Parathyroid adenoma (tissue), 2 donors: ENCODE results near the gene CBFB.

Experiments
- H2AFZ ChIP-seq: fragments of 300-600 bp; sonication (generic); one replicate; pipeline ENCODE4 v1.7.0; 2017; ENCODE audit warnings: antibody characterized with exemption, mild to moderate bottlenecking
- H3K27ac ChIP-seq: fragments of 300-600 bp; sonication (generic); one replicate; pipeline ENCODE4 v1.7.0; 2017
- H3K27me3 ChIP-seq: fragments of 300-600 bp; sonication (generic); one replicate; pipeline ENCODE4 v1.7.0; 2017; ENCODE audit warnings: low read length; ENCODE audit not compliant: control insufficient read depth, insufficient read depth
- H3K36me3 ChIP-seq: fragments of 300-600 bp; sonication (generic); one replicate; pipeline ENCODE4 v1.7.0; 2017; ENCODE audit warnings: low read length; ENCODE audit not compliant: control insufficient read depth, insufficient read depth
- H3K4me1 ChIP-seq: fragments of 300-600 bp; sonication (generic); one replicate; pipeline ENCODE4 v1.7.0; 2017; ENCODE audit warnings: control low read depth
- H3K4me2 ChIP-seq: fragments of 300-600 bp; sonication (generic); one replicate; pipeline ENCODE4 v1.7.0; 2017; ENCODE audit warnings: low read length
- H3K4me3 ChIP-seq: fragments of 300-600 bp; sonication (generic); one replicate; pipeline ENCODE4 v1.7.0; 2017; ENCODE audit warnings: low read depth, low read length
- H3K79me2 ChIP-seq: fragments of 300-600 bp; sonication (generic); one replicate; pipeline ENCODE4 v1.7.0; 2017; ENCODE audit warnings: control low read depth
- H3K9ac ChIP-seq: fragments of 300-600 bp; sonication (generic); one replicate; pipeline ENCODE4 v1.7.0; 2017; ENCODE audit warnings: mild to moderate bottlenecking
- H3K9me3 ChIP-seq: fragments of 300-600 bp; sonication (generic); one replicate; pipeline ENCODE4 v1.7.0; 2017; ENCODE audit warnings: low read length; ENCODE audit not compliant: control insufficient read depth
- TF ChIP-seq, protein P1 (sequence below): fragments of 300-600 bp; sonication (generic); IDR thresholded peaks from one replicate; pipeline ENCODE4 v1.7.0; 2017; ENCODE audit warnings: antibody characterized with exemption, mild to moderate bottlenecking
- donor health status: primary hyperparathyroidism.

CBFB gene

GRCh38 chr16:67075331-67075730, 46.4 kb downstream of the CBFB start:
- H3K36me3 ChIP-seq = no peaks in the 10 kb centered on the region
- no peaks in the 10 kb centered on the region for H3K9me3 ChIP-seq
- H3K4me2 ChIP-seq = no peak overlapping the region
- peaks cover 2% of the 10 kb centered on the region for H3K79me2 ChIP-seq
- H3K27ac ChIP-seq = no peak overlapping the region
- no peaks in the 10 kb centered on the region for H3K27me3 ChIP-seq
- no peak overlapping the region for H2AFZ ChIP-seq
- H3K4me1 ChIP-seq = peaks cover 2% of the 10 kb centered on the region
- TF ChIP-seq, protein P1, sequence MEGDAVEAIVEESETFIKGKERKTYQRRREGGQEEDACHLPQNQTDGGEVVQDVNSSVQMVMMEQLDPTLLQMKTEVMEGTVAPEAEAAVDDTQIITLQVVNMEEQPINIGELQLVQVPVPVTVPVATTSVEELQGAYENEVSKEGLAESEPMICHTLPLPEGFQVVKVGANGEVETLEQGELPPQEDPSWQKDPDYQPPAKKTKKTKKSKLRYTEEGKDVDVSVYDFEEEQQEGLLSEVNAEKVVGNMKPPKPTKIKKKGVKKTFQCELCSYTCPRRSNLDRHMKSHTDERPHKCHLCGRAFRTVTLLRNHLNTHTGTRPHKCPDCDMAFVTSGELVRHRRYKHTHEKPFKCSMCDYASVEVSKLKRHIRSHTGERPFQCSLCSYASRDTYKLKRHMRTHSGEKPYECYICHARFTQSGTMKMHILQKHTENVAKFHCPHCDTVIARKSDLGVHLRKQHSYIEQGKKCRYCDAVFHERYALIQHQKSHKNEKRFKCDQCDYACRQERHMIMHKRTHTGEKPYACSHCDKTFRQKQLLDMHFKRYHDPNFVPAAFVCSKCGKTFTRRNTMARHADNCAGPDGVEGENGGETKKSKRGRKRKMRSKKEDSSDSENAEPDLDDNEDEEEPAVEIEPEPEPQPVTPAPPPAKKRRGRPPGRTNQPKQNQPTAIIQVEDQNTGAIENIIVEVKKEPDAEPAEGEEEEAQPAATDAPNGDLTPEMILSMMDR = no peak
- no peak overlapping the region for H3K9ac ChIP-seq
- no peak overlapping the region for H3K4me3 ChIP-seq

DNA sequence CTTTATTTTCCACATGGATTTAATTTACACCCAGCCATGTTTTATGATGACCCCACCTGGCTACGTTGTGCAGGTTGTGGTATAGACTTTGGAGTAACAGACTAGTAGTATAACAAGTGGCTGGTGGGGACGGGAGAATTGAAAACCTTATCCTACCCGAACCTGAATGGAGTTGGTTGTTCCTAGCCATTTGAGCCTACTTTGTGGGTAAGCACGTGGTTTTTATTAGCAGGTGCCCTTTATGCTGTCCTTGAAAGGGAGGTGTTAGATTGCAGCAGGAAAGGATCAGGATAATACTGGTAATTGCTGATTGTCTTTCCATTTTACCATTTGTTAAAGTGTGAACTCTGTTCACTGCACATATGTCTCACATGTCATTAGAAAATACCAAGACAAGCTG, 48.9 kb downstream of the CBFB start:
- Histone ChIP-seq H3K4me1 (peaks cover 2% of the 10 kb centered on the region), H3K79me2 (peaks cover 3% of the 10 kb centered on the region), H3K27me3 (no peaks in the 10 kb centered on the region), H3K4me3 (no peak overlapping the region), H3K4me2 (no peak overlapping the region), H3K36me3 (no peaks in the 10 kb centered on the region), H2AFZ (no peak overlapping the region), H3K27ac (no peak overlapping the region), H3K9ac (no peak overlapping the region), H3K9me3 (no peaks in the 10 kb centered on the region)
- TF ChIP-seq, protein P1 = no peak

DNA sequence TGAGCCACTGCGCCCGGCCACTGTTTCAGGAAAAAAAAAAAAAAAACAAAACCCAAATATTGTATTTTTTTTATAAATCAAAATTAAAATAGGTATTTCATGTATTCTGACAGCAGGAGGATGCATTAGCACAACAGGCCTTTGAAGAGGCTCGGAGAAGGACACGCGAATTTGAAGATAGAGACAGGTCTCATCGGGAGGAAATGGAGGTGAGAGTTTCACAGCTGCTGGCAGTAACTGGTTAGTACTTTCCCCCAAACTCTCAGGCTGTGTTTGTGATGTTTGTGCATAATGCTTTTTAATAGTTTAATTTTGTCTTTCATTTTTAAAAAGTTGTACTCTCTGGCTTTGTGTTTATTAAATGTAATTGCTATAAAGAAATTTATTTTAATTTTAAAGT, 53.2 kb downstream of the CBFB start:
- no peak overlapping the region for H3K4me3 ChIP-seq
- H3K36me3 ChIP-seq = no peaks in the 10 kb centered on the region
- H3K27me3 ChIP-seq = no peaks in the 10 kb centered on the region
- H3K79me2 ChIP-seq = peaks cover 12% of the 10 kb centered on the region
- H3K27ac ChIP-seq = no peak overlapping the region
- TF ChIP-seq, protein P1 = no peak
- no peaks in the 10 kb centered on the region for H3K9me3 ChIP-seq
- H3K9ac ChIP-seq = no peak overlapping the region
- H2AFZ ChIP-seq = no peak overlapping the region
- H3K4me2 ChIP-seq = no peak overlapping the region
- peaks cover 2% of the 10 kb centered on the region for H3K4me1 ChIP-seq

- Histone ChIP-seq H3K4me3 (no peak overlapping the region), H3K27ac (no peak overlapping the region), H3K9me3 (no peaks in the 10 kb centered on the region), H3K9ac (no peak overlapping the region), H3K4me2 (no peak overlapping the region), H3K27me3 (no peaks in the 10 kb centered on the region), H3K36me3 (no peaks in the 10 kb centered on the region), H2AFZ (no peak overlapping the region), H3K79me2 (peaks cover 15% of the 10 kb centered on the region), H3K4me1 (peaks cover under 1% of the 10 kb centered on the region)
- TF ChIP-seq, protein P1 = no peak
Observed at GRCh38 chr16:67082891-67083290, 53.9 kb downstream of the CBFB start.

DNA sequence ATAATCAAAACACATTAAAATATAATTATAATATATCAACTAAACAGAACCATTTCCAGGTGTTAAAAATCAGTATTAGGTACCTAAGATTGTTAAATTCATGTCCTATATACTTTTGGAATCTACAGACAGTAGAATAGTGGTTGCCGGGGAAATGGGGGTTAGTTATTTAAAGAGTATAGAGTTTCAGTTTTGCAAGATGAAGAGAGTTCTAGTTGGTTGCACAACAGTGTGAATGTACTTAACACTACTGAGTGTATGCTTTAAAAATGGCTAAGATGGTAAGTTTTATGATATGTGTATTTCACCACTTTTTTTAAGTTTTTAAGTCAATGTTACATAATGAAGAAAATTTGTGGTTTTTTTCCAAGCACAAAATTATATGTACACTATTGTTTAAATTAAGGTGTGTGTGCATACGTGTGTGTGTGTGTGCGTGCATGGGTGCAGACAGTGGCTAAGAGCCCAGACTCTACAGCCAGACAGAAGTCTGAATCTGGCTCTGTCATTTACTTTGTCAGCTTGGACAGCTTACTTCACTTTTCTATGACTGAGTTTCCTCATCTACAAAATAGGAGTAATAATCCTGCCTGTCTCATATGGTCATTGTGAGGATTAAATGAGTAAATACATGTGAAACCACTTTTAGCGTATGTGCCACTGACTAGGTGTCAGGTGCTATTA, 55.5 kb downstream of the CBFB start:
- no peaks in the 10 kb centered on the region for H3K36me3 ChIP-seq
- no peak overlapping the region for H3K4me2 ChIP-seq
- H3K9ac ChIP-seq = no peak overlapping the region
- H2AFZ ChIP-seq = no peak overlapping the region
- H3K4me1 ChIP-seq = no peaks in the 10 kb centered on the region
- H3K79me2 ChIP-seq = peaks cover 14% of the 10 kb centered on the region
- H3K4me3 ChIP-seq = no peak overlapping the region
- H3K9me3 ChIP-seq = no peaks in the 10 kb centered on the region
- H3K27ac ChIP-seq = no peak overlapping the region
- TF ChIP-seq, protein P1 = no peak
- H3K27me3 ChIP-seq = no peaks in the 10 kb centered on the region
